Gastroesophageal sphincter (tissue), 4 donors: ENCODE results near the gene RABEP1. TPM values are rescaled to one million over a fixed set of nuclear protein-coding genes. Genes with fewer than 3 reads are reported as not detected.
"Not testable (repeated sequence)": the region's sequence is repeated elsewhere in the genome, so short reads cannot be mapped to it uniquely, and the experiment has no call there.

ENCODE experiments used
- ATAC-seq: fragments of 150-250 bp; one replicate; pipeline ENCODE4 v1.9.1; 2016; ENCODE audit warnings: mild to moderate bottlenecking, moderate library complexity
- H3K27ac ChIP-seq, 4 donors: fragments of 200-600 bp; sonication (generic) in 3 of 4; 1 replicate in 3 of 4; 2 replicates in 1 of 4; pipeline ENCODE4 v1.5.1; 2016 to 2019
- H3K27me3 ChIP-seq: fragments of 200-600 bp; sonication (generic); one replicate; pipeline ENCODE4 v1.5.1; 2019
- H3K36me3 ChIP-seq, 2 donors: fragments of 200-600 bp; sonication (generic); one replicate each; pipeline ENCODE4 v1.5.1; 2019; ENCODE audit warnings: control low read depth in 1 of 2
- H3K4me1 ChIP-seq, 3 donors: fragments of 200-600 bp; sonication (generic); 1 replicate in 2 of 3; 2 replicates in 1 of 3; pipeline ENCODE4 v1.5.1; 2016 to 2019; ENCODE audit warnings: control low read depth in 2 of 3
- H3K4me3 ChIP-seq, 2 donors: fragments of 200-600 bp; sonication (generic); one replicate each; pipeline ENCODE4 v1.5.1; 2019; ENCODE audit warnings: mild to moderate bottlenecking in 1 of 2, moderate library complexity in 1 of 2
- H3K9me3 ChIP-seq, 3 donors: fragments of 200-600 bp; sonication (generic); one replicate each; pipeline ENCODE4 v1.5.1; 2017 to 2019; ENCODE audit warnings: control low read depth in 2 of 3
- EP300 ChIP-seq: sonication (generic); formaldehyde crosslinking; IDR thresholded peaks from one replicate; pipeline ENCODE4 v1.6.1; 2017; ENCODE audit warnings: antibody characterized with exemption, mild to moderate bottlenecking
- POLR2A ChIP-seq, 2 donors: fragments of 450-650 bp; IDR thresholded peaks; one replicate each; pipeline ENCODE4 v1.6.1; 2017; ENCODE audit warnings: antibody characterized with exemption in 2 of 2, mild to moderate bottlenecking in 2 of 2, moderate library complexity in 1 of 2
- POLR2AphosphoS5 ChIP-seq: sonication (generic); formaldehyde crosslinking; IDR thresholded peaks from one replicate; pipeline ENCODE4 v1.6.1; 2017; ENCODE audit warnings: antibody characterized with exemption
- WGBS, 2 donors: methylation state at CpG; one replicate each; pipeline ENCODE4 v1.1.5; 2018; ENCODE audit warnings: low coverage in 1 of 2; 5-methylcytosine and 5-hydroxymethylcytosine counted together
- total RNA-seq, 4 donors: library from RNA; depleted of rRNA; stranded (reverse); fragments of >200 nt; gene quantifications; one replicate each; pipeline ENCODE4 v1.1.0, GENCODE V29; 2016
- TF ChIP-seq, protein P1 (sequence below), 4 experiments: fragments of 200-600 bp in 2 of 4; fragments of 450-650 bp in 2 of 4; sonication (generic) in 1 of 4; IDR thresholded peaks; one replicate each; pipeline ENCODE4 v1.5.1; 2017 to 2019; ENCODE audit warnings: antibody characterized with exemption in 4 of 4, mild to moderate bottlenecking in 2 of 4, moderate library complexity in 2 of 4

Gene RABEP1
- total RNA-seq, 4 donors from 2014 or later: 47.4 to 63.4 (median 61.3) TPM

GRCh38 chr17:5237541-5238016, 44.5 kb upstream of the RABEP1 start:
- H3K27me3 ChIP-seq: no peaks in the 10 kb centered on the region
- no peaks in the 10 kb centered on the region for H3K9me3 ChIP-seq
- no peak for TF ChIP-seq POLR2A (IDR thresholded peaks at IDR 0.05)
- TF ChIP-seq, protein P1, sequence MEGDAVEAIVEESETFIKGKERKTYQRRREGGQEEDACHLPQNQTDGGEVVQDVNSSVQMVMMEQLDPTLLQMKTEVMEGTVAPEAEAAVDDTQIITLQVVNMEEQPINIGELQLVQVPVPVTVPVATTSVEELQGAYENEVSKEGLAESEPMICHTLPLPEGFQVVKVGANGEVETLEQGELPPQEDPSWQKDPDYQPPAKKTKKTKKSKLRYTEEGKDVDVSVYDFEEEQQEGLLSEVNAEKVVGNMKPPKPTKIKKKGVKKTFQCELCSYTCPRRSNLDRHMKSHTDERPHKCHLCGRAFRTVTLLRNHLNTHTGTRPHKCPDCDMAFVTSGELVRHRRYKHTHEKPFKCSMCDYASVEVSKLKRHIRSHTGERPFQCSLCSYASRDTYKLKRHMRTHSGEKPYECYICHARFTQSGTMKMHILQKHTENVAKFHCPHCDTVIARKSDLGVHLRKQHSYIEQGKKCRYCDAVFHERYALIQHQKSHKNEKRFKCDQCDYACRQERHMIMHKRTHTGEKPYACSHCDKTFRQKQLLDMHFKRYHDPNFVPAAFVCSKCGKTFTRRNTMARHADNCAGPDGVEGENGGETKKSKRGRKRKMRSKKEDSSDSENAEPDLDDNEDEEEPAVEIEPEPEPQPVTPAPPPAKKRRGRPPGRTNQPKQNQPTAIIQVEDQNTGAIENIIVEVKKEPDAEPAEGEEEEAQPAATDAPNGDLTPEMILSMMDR (IDR thresholded peaks at IDR 0.05): peak in 2 of 4 experiments; percentile 33 to 42
- 31 to 32% methylated on average over 3 to 5 of the region's 6 CpGs for WGBS, 2 donors
- ATAC-seq: no peak
- no peak overlapping the region for H3K4me3 ChIP-seq
- no peaks in the 10 kb centered on the region for H3K4me1 ChIP-seq
- peaks cover 0 to 22% of the 10 kb centered on the region in 2 donors for H3K36me3 ChIP-seq
- H3K27ac ChIP-seq: no peak overlapping the region

GRCh38 chr17:5238333-5238732, 43.8 kb upstream of the RABEP1 start:
- Histone ChIP-seq H3K4me3 (no peak overlapping the region), H3K27ac (no peak overlapping the region), H3K27me3 (no peaks in the 10 kb centered on the region), H3K9me3 (no peaks in the 10 kb centered on the region), H3K36me3 (peaks cover 0 to 22% of the 10 kb centered on the region in 2 donors), H3K4me1 (no peaks in the 10 kb centered on the region)
- ATAC-seq: no peak
- WGBS, 2 donors: no CpG with 5 or more reads among the region's 4 CpGs
- no peak for TF ChIP-seq POLR2A (IDR thresholded peaks at IDR 0.05)
- no peak for TF ChIP-seq EP300
- TF ChIP-seq, protein P1 (IDR thresholded peaks at IDR 0.05): no peak
- TF ChIP-seq POLR2AphosphoS5: no peak

GRCh38 chr17:5239769-5240168, 42.3 kb upstream of the RABEP1 start:
- not testable (repeated sequence) for ATAC-seq, H3K36me3 ChIP-seq, H3K27ac ChIP-seq, H3K9me3 ChIP-seq, H3K4me3 ChIP-seq, H3K4me1 ChIP-seq
- 91% methylated on average over 2 of the region's 7 CpGs; no CpG with 5 or more reads in 1 of the 2 donors for WGBS, 2 donors
- peaks cover 11% of the 10 kb centered on the region for H3K27me3 ChIP-seq

- H3K27me3 ChIP-seq: peaks cover 21% of the 10 kb centered on the region
- TF ChIP-seq, protein P1 (IDR thresholded peaks at IDR 0.05): no peak
- no peak for TF ChIP-seq EP300
- no peak for TF ChIP-seq POLR2A (IDR thresholded peaks at IDR 0.05)
- no peak for TF ChIP-seq POLR2AphosphoS5
- no peaks in the 10 kb centered on the region for H3K4me1 ChIP-seq
- no peak overlapping the region for H3K4me3 ChIP-seq
- 61 to 92% methylated on average over 4 to 10 of the region's 10 CpGs for WGBS, 2 donors
- H3K27ac ChIP-seq: no peak overlapping the region
- no peaks in the 10 kb centered on the region for H3K9me3 ChIP-seq
- H3K36me3 ChIP-seq: no peaks in the 10 kb centered on the region
- no peak for ATAC-seq
Measured at GRCh38 chr17:5241861-5242671, 40.0 kb upstream of the RABEP1 start.

- no peaks in the 10 kb centered on the region for H3K4me1 ChIP-seq
- H3K9me3 ChIP-seq: no peaks in the 10 kb centered on the region
- TF ChIP-seq, protein P1 (IDR thresholded peaks at IDR 0.05): no peak
- TF ChIP-seq POLR2AphosphoS5: no peak
- TF ChIP-seq POLR2A (IDR thresholded peaks at IDR 0.05): no peak
- TF ChIP-seq EP300: no peak
- H3K27me3 ChIP-seq: peaks cover 43% of the 10 kb centered on the region
- H3K4me3 ChIP-seq: no peak overlapping the region
- H3K27ac ChIP-seq: no peak overlapping the region
- no peak for ATAC-seq
- H3K36me3 ChIP-seq: no peaks in the 10 kb centered on the region
- WGBS, 2 donors: 83 to 85% methylated on average over 8 of the region's 8 CpGs
Measured at GRCh38 chr17:5247621-5248020, 34.5 kb upstream of the RABEP1 start.
